H54 (cell line): ENCODE data around the gene PRR15.
"Not testable (repeated sequence)": the region's sequence is repeated elsewhere in the genome, so short reads cannot be mapped to it uniquely, and the experiment has no call there.

Experiments used
- DNase-seq: peaks from one replicate; pipeline ENCODE4 v3.0.0; 2011; ENCODE audit warnings: low spot score, mixed read lengths; ENCODE audit not compliant: insufficient read length
- FAIRE-seq: peaks from 3 replicates; lab custom pipeline; 2011; peaks lifted over from hg19 to GRCh38; lab: Jason Lieb, UNC
- POLR2A ChIP-seq: IDR thresholded peaks from 2 replicates; pipeline ENCODE4 v1.6.1; 2011; ENCODE audit warnings: low read depth, mild to moderate bottlenecking, low read length

Gene PRR15

GRCh38 chr7:29563590-29564495 is at the start of gene PRR15:
Gene PRR15 (plus strand): TSS chr7:29563835. CDS start chr7:29566330, 2,495 bp downstream.
- DNase-seq (no peak), FAIRE-seq (no peak)
- TF ChIP-seq POLR2A, result no peak

DNA sequence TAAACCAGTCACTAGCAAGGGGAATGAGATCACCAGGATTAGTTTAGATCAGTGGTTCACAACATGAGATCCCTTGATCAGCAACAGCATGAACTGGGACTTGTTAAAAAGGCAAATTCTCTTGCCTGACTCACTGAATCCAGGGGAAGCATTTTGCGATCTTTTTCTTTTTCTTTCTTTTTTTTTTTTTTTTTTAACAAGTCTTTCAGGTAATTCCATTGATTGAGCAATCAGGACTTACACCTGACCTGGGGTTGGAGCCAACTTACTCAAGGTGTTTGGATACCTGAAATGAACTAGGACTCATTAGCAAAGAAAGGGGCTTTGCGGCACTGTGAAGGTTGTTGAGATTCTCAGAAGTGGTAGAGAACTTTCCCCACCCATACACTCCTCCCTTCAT is 47.1 kb upstream of the PRR15 start:
- DNase-seq, result no peak
- TF ChIP-seq POLR2A, result no peak
- FAIRE-seq, result no peak

DNA sequence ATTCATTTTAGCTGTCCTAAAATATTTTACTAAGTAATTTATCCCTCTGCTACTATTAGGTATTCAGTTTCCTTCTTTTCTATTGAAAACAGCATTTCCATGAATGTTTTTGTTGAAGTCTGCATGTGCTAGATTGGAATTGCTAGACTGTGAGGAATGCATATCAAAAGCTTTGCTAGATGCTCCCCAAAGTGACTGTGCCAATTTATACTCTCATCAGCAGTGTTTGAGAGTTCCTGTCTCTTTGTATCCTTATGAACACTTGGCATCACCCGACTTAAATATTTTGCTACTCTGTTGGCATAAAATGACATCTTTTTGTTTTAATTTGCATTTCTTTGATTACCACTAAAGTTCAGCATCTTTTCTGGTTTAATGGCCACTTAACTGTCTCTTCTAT is 45.0 kb upstream of the PRR15 start:
- no peak for TF ChIP-seq POLR2A
- no peak for FAIRE-seq
- DNase-seq, result no peak

GRCh38 chr7:29523728-29524127 is 39.9 kb upstream of the PRR15 start:
- TF ChIP-seq POLR2A, result no peak
- DNase-seq (no peak), FAIRE-seq (no peak)

- no peak for TF ChIP-seq POLR2A
- no peak for DNase-seq
- no peak for FAIRE-seq
Observed at GRCh38 chr7:29527505-29528108, 36.0 kb upstream of the PRR15 start.

GRCh38 chr7:29528526-29528925 is 35.1 kb upstream of the PRR15 start:
- FAIRE-seq, DNase-seq: not testable (repeated sequence)

DNA sequence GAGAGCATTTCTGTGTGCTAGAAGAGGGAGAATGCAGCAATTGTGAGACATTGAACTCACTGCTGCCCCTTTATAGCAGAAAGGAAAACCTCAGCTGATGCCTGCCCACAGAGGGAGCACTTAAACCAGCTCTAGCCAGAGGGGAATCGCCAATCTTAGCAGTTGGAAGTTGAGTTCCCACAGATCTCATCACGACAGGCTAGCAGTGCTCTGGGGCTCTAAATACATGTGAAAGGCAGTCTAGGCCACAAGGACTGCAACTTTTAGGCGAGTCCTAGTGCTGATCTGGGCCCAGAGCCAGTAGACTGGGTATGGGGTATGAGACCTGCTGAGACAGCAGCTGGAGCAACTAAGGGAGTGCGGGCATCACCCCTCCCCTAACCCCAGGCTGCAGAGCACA is 25.2 kb upstream of the PRR15 start:
- FAIRE-seq (no peak), DNase-seq (no peak)
- no peak for TF ChIP-seq POLR2A

DNA sequence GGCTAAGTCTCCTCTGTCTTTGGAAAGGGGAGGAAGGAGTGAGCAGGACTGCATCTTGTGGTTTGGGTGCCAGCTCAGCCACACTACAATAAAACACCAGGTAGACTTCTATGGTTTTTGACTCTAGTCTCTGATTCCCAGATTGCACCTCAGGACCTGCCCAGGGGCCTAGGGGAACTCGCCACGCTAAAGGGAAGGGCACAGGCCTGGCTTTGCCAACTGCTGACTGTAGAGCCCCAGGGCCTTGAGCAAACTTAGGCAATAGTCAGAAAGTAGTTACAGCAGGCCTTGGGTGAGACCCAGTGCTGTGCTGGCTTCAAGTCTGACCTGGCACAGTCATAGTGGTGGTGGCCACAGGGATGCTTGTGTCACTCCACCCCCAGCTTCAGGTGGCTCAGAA is 24.2 kb upstream of the PRR15 start:
- no peak for TF ChIP-seq POLR2A
- FAIRE-seq, result no peak
- DNase-seq, result no peak

DNA sequence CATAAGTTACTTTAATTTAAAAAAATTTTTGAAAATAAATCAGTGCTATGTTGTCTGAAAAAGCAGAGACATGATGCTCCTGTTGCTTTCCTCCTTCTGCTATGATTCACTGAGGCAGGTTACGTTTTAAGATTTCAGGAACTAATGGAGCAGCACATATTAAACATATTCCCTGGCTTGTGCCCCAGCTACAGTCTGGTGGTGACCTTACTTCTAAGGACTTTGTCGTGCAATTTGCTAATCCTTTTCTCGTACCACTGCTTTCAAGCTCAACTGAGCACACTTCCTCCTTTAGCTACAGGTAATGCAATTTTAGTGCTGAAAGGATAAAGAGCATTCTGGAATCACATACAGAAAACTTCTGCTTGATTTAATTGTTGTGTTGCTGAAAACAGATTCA is 16.2 kb upstream of the PRR15 start:
- DNase-seq, result no peak
- FAIRE-seq, result no peak
- no peak for TF ChIP-seq POLR2A

DNA sequence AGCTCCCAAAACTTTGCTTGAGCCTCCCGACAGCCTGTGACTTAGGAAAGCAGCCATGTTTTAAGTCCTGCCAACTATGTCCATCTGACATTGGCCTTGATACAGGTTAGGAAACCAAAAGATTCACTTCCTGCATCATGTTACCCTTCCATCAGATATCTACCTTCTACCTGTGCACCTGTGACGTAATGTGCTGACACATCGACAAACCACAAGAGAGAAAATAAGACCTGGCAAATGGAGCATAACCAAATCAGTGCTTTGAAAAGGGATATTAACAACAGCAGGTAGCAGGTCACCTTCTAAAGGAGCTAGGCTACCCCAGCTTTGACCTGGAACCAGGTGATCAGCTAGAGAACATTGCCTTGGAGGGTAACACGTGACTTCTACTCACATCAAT is 14.8 kb upstream of the PRR15 start:
- TF ChIP-seq POLR2A, result no peak
- FAIRE-seq (peak; percentile 65), DNase-seq (no peak)

DNA sequence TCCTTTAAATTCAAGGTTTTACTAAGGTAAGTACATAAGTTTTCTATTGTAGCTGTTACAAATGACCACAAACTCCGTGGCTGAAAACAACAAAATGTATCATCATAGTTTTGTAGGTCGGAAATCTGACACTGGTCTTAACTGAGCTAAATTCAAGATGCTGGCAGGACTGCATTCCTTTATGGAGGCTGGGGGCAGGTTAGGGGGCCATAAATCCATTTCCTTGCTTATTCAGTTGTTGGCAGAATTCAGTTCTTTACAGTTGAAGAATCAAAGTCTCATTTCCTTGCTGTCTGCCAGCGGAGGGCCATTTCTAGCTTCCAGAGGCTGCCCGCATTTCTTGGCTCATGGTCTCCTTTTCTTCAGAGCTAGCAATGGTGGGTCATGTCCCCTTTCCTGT is 11.2 kb upstream of the PRR15 start:
- no peak for DNase-seq
- TF ChIP-seq POLR2A, result no peak
- FAIRE-seq, result no peak

GRCh38 chr7:29555061-29555460 is 8.6 kb upstream of the PRR15 start:
- FAIRE-seq, result no peak

GRCh38 chr7:29556405-29557195 is 7.0 kb upstream of the PRR15 start:
- FAIRE-seq (no peak), DNase-seq (no peak)
- TF ChIP-seq POLR2A, result no peak

More at GRCh38 chr7:29555061-29555460, 8.6 kb upstream of the PRR15 start:
- no peak for DNase-seq
- no peak for TF ChIP-seq POLR2A

- no peak for TF ChIP-seq POLR2A
- FAIRE-seq (no peak), DNase-seq (no peak)
Observed at GRCh38 chr7:29557954-29558353, 5.7 kb upstream of the PRR15 start.

- TF ChIP-seq POLR2A, result no peak
- FAIRE-seq (no peak), DNase-seq (no peak)
Observed at GRCh38 chr7:29561271-29561670, 2.4 kb upstream of the PRR15 start.
